Nephron (organoid): ENCODE measurements around the gene MIEF1.

Source experiments
- H3K27ac Mint-ChIP-seq, 3 experiments: 2 replicates each; pipeline ENCODE4 v1.8.0; 2020; ENCODE audit warnings: mixed read lengths in 3 of 3, mild to moderate bottlenecking in 2 of 3, moderate library complexity in 1 of 3
- H3K27me3 Mint-ChIP-seq: 2 replicates; pipeline ENCODE4 v1.8.0; 2021; ENCODE audit warnings: low read depth, mild to moderate bottlenecking, moderate library complexity, mixed read lengths
- H3K36me3 Mint-ChIP-seq: 2 replicates; pipeline ENCODE4 v1.8.0; 2020; ENCODE audit warnings: low read depth, mixed read lengths
- H3K4me1 Mint-ChIP-seq: 2 replicates; pipeline ENCODE4 v1.8.0; 2020; ENCODE audit warnings: mixed read lengths
- H3K4me3 Mint-ChIP-seq, 3 experiments: 2 replicates each; pipeline ENCODE4 v1.8.0; 2020; ENCODE audit warnings: mild to moderate bottlenecking in 3 of 3, mixed read lengths in 3 of 3, moderate library complexity in 2 of 3
- H3K9me3 Mint-ChIP-seq: 2 replicates; pipeline ENCODE4 v1.8.0; 2020; ENCODE audit warnings: mixed read lengths
- TF ChIP-seq, protein P1 (sequence below), 3 experiments: fragments of 200-600 bp; sonication (generic); IDR thresholded peaks; one replicate each; pipeline ENCODE4 v1.5.0; 2021; ENCODE audit warnings: antibody characterized with exemption in 3 of 3; ENCODE audit not compliant: unreplicated experiment in 3 of 3

Gene MIEF1

DNA sequence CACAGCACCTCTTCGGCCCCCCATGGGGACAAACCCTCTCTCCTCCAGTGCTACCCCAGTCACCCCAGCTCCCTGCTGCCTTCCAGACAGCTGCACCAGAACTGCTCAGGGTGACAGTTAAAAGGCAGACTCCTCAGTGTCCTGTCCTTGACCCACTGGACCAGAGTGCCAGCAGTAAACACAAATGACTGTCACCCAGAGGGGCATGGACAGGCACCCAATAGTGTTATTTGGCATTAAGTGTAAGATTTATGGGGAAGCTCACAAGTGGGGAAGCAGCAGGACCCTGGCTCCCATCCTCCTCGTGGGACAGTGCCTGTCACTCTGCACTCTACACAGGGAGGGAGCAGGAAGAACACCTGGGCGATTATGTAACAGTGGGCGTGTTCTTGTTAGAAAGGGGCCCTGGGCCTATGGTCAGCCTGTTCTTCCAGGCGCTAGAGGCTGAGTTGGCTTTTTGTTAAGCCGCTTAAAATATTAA is 25.4 kb downstream of the MIEF1 start:
- Mint-ChIP-seq H3K27ac (peak overlapping the region; percentile 27 to 75 (median 68)), H3K4me3 (peak overlapping the region in 2 of 3 experiments; percentile 29 to 32), H3K9me3 (no peaks in the 10 kb centered on the region), H3K27me3 (peaks cover 3% of the 10 kb centered on the region), H3K4me1 (peaks cover 79% of the 10 kb centered on the region), H3K36me3 (peaks cover 43% of the 10 kb centered on the region)
- TF ChIP-seq, protein P1, sequence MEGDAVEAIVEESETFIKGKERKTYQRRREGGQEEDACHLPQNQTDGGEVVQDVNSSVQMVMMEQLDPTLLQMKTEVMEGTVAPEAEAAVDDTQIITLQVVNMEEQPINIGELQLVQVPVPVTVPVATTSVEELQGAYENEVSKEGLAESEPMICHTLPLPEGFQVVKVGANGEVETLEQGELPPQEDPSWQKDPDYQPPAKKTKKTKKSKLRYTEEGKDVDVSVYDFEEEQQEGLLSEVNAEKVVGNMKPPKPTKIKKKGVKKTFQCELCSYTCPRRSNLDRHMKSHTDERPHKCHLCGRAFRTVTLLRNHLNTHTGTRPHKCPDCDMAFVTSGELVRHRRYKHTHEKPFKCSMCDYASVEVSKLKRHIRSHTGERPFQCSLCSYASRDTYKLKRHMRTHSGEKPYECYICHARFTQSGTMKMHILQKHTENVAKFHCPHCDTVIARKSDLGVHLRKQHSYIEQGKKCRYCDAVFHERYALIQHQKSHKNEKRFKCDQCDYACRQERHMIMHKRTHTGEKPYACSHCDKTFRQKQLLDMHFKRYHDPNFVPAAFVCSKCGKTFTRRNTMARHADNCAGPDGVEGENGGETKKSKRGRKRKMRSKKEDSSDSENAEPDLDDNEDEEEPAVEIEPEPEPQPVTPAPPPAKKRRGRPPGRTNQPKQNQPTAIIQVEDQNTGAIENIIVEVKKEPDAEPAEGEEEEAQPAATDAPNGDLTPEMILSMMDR (IDR thresholded peaks at IDR 0.05; ENCODE audit: unreplicated experiment in 3 of 3) = no peak

DNA sequence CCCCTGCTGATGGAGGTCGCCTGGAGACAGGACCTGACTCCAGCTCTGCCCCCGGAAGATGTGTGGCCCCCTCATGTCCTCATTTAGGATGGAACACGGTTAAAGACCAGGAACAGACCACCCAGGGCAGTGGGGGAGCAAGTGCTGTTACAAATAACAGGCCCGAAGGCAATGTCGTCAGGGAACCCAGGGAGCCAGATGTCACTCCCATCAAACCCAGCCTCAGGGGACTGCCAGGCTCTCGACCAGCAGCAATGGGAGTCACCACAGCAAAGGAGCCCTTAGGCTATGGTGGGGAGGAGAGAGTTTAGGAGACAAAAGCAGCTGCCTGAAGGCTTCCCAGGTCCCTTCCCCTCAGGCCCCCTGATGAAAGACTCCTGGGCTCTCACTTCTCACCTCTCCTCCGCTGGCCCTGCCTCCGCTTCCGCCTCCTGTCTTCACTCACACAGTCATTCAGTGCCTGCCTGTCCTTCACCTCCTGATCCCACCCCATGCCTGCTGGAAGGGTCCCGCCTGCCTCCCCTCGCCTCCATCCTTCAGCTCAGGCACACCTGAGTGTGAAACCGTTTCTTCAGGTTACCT is 26.1 kb downstream of the MIEF1 start:
- Mint-ChIP-seq H3K4me3 (peak overlapping the region; percentile 29 to 38 (median 32)), H3K27me3 (no peaks in the 10 kb centered on the region), H3K4me1 (peaks cover 76% of the 10 kb centered on the region), H3K9me3 (no peaks in the 10 kb centered on the region), H3K27ac (peak overlapping the region; percentile 27 to 75 (median 68)), H3K36me3 (peaks cover 36% of the 10 kb centered on the region)
- TF ChIP-seq, protein P1 (IDR thresholded peaks at IDR 0.05; ENCODE audit: unreplicated experiment in 3 of 3) = no peak

DNA sequence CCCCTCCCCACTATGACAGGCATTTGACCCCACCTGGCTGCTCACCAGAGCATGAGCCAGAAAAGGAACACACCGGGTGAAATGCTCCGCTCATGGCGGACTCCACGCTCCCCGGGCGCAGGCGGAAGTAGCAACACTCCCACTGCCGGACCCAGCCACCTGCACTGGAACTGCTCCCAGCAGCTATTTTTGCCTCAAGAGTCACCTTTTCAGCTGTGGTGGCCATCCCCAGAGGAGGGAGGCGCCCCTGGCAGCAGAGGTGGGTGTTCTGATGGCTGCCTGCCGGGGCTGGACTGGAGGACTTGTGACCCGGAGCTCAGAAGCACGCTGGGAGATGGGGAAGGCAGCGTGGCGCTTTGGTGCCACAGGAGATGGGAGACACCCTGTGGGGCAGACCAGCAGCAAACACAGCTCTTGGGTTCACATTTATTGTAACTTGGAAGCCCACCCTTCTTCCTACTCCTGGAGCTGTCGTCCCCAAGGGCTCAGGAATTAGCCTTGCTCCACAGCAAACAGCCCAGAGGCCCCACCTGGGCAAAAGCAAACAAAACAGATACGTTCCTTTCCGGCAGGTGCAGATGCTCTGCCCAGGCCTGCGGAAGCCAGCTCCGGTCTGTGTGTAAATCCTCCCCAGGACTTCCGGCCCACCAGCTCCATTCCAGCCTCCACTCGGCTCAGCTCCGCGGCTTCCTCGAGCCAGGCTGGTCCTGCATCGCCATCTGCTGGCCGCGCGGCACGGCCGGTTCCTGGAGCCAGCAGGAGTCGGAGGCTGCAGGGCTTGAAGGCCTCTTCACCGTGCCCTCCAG is 26.8 kb downstream of the MIEF1 start:
- peak overlapping the region; percentile 48 to 54 (median 54) for H3K4me3 Mint-ChIP-seq
- peaks cover 32% of the 10 kb centered on the region for H3K36me3 Mint-ChIP-seq
- TF ChIP-seq, protein P1 (IDR thresholded peaks at IDR 0.05; ENCODE audit: unreplicated experiment in 3 of 3) = peak; percentile 89 to 97 (median 91)
- no peaks in the 10 kb centered on the region for H3K27me3 Mint-ChIP-seq
- H3K9me3 Mint-ChIP-seq = no peaks in the 10 kb centered on the region
- peaks cover 72% of the 10 kb centered on the region for H3K4me1 Mint-ChIP-seq
- peak overlapping the region in 2 of 3 experiments; percentile 68 to 75 for H3K27ac Mint-ChIP-seq

DNA sequence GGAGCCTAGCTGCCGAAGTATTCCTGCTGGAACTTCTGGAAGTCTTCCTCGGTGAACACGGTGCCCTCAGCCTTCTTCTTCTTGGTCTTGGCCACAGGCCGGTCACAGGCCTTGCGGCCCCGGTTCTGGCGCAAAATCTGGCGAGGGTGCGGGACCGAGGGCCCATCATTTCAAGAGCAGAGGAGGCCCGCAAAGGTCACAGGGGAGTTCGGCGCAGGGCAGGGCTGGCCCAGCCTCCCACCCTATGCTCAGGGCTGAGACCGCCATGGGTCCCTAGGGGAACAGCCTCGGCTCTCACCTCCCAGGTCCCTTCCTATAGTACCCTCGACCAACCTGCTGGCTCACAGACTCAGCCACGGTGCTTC is 27.4 kb downstream of the MIEF1 start:
- Mint-ChIP-seq H3K27me3 (no peaks in the 10 kb centered on the region), H3K36me3 (peaks cover 27% of the 10 kb centered on the region), H3K4me3 (peak overlapping the region; percentile 54 to 95 (median 80)), H3K9me3 (no peaks in the 10 kb centered on the region), H3K27ac (peak overlapping the region in 2 of 3 experiments; percentile 8 to 74), H3K4me1 (peaks cover 68% of the 10 kb centered on the region)
- TF ChIP-seq, protein P1 (IDR thresholded peaks at IDR 0.05; ENCODE audit: unreplicated experiment in 3 of 3) = peak in 2 of 3 experiments; percentile 30 to 42

DNA sequence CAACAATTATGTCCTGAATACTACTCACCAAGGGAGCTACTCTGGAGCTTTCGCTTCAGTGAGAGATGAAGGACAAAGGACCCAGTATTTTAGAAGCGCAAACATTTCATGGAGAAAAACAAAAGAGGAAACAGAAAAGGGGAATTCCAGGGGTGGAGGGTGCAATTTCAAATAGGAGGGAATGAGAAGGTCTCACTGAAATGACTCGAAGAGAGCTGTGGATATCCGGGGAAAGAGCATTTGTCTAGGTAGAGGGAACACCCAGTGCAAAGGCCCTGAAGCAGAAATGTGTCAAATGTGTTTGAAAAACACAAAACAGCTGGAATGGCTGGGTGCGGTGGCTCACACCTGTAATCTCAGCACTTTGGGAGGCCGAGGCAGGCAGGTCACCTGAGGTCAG is 28.0 kb downstream of the MIEF1 start:
- H3K4me1 Mint-ChIP-seq = peaks cover 62% of the 10 kb centered on the region
- no peaks in the 10 kb centered on the region for H3K9me3 Mint-ChIP-seq
- peaks cover 20% of the 10 kb centered on the region for H3K36me3 Mint-ChIP-seq

More for the DNA sequence above, 28.0 kb downstream of the MIEF1 start:
- peak overlapping the region in 2 of 3 experiments; percentile 8 to 21 for H3K27ac Mint-ChIP-seq
- no peaks in the 10 kb centered on the region for H3K27me3 Mint-ChIP-seq
- H3K4me3 Mint-ChIP-seq = peak overlapping the region; percentile 54 to 95 (median 80)
- TF ChIP-seq, protein P1 (IDR thresholded peaks at IDR 0.05; ENCODE audit: unreplicated experiment in 3 of 3) = no peak
